ENCODE measurements around the gene RESF1.

- TF ChIP-seq CTCF (IDR thresholded peaks at IDR 0.05) (no peak), POLR2AphosphoS5 (IDR thresholded peaks at IDR 0.05) (no peak)
Observed at GRCh38 chr12:31929027-31929526, 30.1 kb upstream of the RESF1 start.
